Measurements from ENCODE around the gene IPO4. TPM values are rescaled to one million over a fixed set of nuclear protein-coding genes. Genes with fewer than 3 reads are reported as not detected.

Gene IPO4
- total RNA-seq, 3 donors from 2014 or later, result 265 to 293 (median 265) TPM

GRCh38 chr14:24178399-24179178 is 10.0 kb downstream of the IPO4 start:
- H3K4me1 Mint-ChIP-seq (ENCODE audit: low read depth), result peaks cover 2% of the 10 kb centered on the region
- ATAC-seq (no peak), DNase-seq (no peak)
- no peaks in the 10 kb centered on the region for H3K9me3 Mint-ChIP-seq
- peaks cover 32% of the 10 kb centered on the region for H3K36me3 Mint-ChIP-seq (ENCODE audit: insufficient read depth)
- no peak overlapping the region for H3K4me3 Mint-ChIP-seq
- no peaks in the 10 kb centered on the region for H3K27me3 Mint-ChIP-seq (ENCODE audit: low read depth)

GRCh38 chr14:24177891-24178290 is 10.7 kb downstream of the IPO4 start:
- no peak for DNase-seq
- Mint-ChIP-seq H3K27me3 (ENCODE audit: low read depth) (no peaks in the 10 kb centered on the region), H3K36me3 (ENCODE audit: insufficient read depth) (peaks cover 29% of the 10 kb centered on the region), H3K4me3 (no peak overlapping the region), H3K4me1 (ENCODE audit: low read depth) (peaks cover 6% of the 10 kb centered on the region), H3K9me3 (no peaks in the 10 kb centered on the region)
- no peak for ATAC-seq

DNA sequence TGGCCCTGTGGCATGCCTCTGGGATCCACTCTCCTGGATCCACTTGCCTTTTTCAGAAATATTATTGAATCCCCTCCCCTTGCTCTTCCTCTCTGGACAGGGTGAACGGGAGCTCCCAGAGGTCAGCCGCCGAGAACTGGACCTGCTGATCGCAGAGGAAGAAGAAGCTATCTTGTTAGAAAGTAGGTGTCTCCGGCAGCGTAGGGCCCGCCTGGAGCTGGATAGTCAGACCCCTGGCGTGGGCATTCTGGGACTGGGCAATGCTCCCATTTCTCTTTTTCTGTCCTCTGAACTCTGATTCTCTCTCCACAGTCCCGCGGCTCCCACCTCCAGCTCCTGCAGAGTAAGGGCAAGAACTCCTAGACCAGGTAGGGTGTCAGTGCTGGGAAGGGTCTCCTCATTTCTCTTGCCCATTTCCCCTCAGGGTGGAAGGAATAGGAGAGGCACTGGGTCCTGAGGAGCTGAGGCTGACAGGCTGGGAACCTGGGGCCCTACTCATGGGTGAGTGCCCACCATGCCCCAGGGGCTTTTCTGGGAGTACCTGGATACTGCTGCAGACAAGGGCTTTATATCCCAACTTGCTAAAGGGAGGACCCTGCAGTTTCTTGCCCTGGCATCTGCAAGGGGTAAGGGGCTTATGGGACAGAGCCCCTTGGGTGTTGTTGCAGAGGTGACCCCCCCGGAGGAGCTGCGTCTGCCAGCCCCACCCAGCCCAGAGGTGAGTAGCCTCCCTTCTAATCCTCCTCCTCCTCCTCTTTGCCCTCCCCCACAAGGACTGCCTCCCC is 11.4 kb downstream of the IPO4 start:
- peaks cover 8% of the 10 kb centered on the region for H3K4me1 Mint-ChIP-seq (ENCODE audit: low read depth)
- H3K4me3 Mint-ChIP-seq, result no peak overlapping the region
- no peak for DNase-seq
- ATAC-seq, result no peak
- H3K9me3 Mint-ChIP-seq, result no peaks in the 10 kb centered on the region
- H3K36me3 Mint-ChIP-seq (ENCODE audit: insufficient read depth), result peaks cover 24% of the 10 kb centered on the region
- no peaks in the 10 kb centered on the region for H3K27me3 Mint-ChIP-seq (ENCODE audit: low read depth)

- DNase-seq, result no peak
- H3K9me3 Mint-ChIP-seq, result no peaks in the 10 kb centered on the region
- H3K4me1 Mint-ChIP-seq (ENCODE audit: low read depth), result peaks cover 10% of the 10 kb centered on the region
- ATAC-seq, result no peak
- no peaks in the 10 kb centered on the region for H3K27me3 Mint-ChIP-seq (ENCODE audit: low read depth)
- H3K4me3 Mint-ChIP-seq, result no peak overlapping the region
- peaks cover 20% of the 10 kb centered on the region for H3K36me3 Mint-ChIP-seq (ENCODE audit: insufficient read depth)
These were observed 12.0 kb downstream of the IPO4 start for GRCh38 chr14:24176599-24176998.

- DNase-seq (no peak), ATAC-seq (no peak)
- H3K27me3 Mint-ChIP-seq (ENCODE audit: low read depth), result no peaks in the 10 kb centered on the region
- H3K4me1 Mint-ChIP-seq (ENCODE audit: low read depth), result peaks cover 17% of the 10 kb centered on the region
- H3K36me3 Mint-ChIP-seq (ENCODE audit: insufficient read depth), result peaks cover 20% of the 10 kb centered on the region
- H3K4me3 Mint-ChIP-seq, result no peak overlapping the region
- no peaks in the 10 kb centered on the region for H3K9me3 Mint-ChIP-seq
These were observed 15.7 kb downstream of the IPO4 start for GRCh38 chr14:24172871-24173281.

- Mint-ChIP-seq H3K4me3 (peak overlapping the region; percentile 81), H3K9me3 (no peaks in the 10 kb centered on the region), H3K36me3 (ENCODE audit: insufficient read depth) (peaks cover 24% of the 10 kb centered on the region), H3K4me1 (ENCODE audit: low read depth) (peaks cover 19% of the 10 kb centered on the region), H3K27me3 (ENCODE audit: low read depth) (no peaks in the 10 kb centered on the region)
- no peak for ATAC-seq
- no peak for DNase-seq
These were observed 16.3 kb downstream of the IPO4 start for GRCh38 chr14:24172261-24172860.

GRCh38 chr14:24171422-24172260 is 17.0 kb downstream of the IPO4 start, which contains the start of gene REC8:
REC8 (plus strand) TSS chr14:24172080; CDS start chr14:24172553, 473 bp downstream.
- peaks cover 25% of the 10 kb centered on the region for H3K36me3 Mint-ChIP-seq (ENCODE audit: insufficient read depth)
- H3K4me1 Mint-ChIP-seq (ENCODE audit: low read depth), result peaks cover 20% of the 10 kb centered on the region

GRCh38 chr14:24167469-24168114 is 21.0 kb downstream of the IPO4 start:
- Mint-ChIP-seq H3K9me3 (no peaks in the 10 kb centered on the region), H3K36me3 (ENCODE audit: insufficient read depth) (peaks cover 45% of the 10 kb centered on the region), H3K27me3 (ENCODE audit: low read depth) (no peaks in the 10 kb centered on the region), H3K4me1 (ENCODE audit: low read depth) (peaks cover 43% of the 10 kb centered on the region), H3K4me3 (no peak overlapping the region)
- ATAC-seq (no peak), DNase-seq (no peak)

More at GRCh38 chr14:24171422-24172260, 17.0 kb downstream of the IPO4 start, which contains the start of gene REC8:
- Mint-ChIP-seq H3K9me3 (no peaks in the 10 kb centered on the region), H3K27me3 (ENCODE audit: low read depth) (no peaks in the 10 kb centered on the region), H3K4me3 (peak within 1 kb of the TSS; percentile 81)
- ATAC-seq (peak; percentile 76 to 79), DNase-seq (peak; percentile 52)

DNA sequence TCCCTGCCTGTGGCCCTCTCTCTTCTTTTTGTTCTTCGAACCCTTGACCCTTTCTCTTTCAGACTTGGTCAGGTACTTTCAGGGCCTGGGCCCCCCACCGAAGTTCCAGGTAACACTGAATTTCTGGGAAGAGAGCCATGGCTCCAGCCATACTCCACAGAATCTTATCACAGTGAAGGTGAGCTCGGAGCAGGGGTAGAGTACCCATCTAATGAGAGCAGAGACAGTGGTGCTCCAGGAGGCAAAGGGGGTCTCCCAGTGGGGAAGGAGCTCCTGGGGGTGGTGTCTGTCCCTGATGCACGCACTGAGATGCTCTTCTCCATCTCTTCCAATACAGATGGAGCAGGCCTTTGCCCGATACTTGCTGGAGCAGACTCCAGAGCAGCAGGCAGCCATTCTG is 22.8 kb downstream of the IPO4 start:
- Mint-ChIP-seq H3K9me3 (no peaks in the 10 kb centered on the region), H3K4me3 (no peak overlapping the region), H3K36me3 (ENCODE audit: insufficient read depth) (peaks cover 46% of the 10 kb centered on the region), H3K27me3 (ENCODE audit: low read depth) (no peaks in the 10 kb centered on the region), H3K4me1 (ENCODE audit: low read depth) (peaks cover 48% of the 10 kb centered on the region)
- no peak for ATAC-seq
- DNase-seq, result no peak

DNA sequence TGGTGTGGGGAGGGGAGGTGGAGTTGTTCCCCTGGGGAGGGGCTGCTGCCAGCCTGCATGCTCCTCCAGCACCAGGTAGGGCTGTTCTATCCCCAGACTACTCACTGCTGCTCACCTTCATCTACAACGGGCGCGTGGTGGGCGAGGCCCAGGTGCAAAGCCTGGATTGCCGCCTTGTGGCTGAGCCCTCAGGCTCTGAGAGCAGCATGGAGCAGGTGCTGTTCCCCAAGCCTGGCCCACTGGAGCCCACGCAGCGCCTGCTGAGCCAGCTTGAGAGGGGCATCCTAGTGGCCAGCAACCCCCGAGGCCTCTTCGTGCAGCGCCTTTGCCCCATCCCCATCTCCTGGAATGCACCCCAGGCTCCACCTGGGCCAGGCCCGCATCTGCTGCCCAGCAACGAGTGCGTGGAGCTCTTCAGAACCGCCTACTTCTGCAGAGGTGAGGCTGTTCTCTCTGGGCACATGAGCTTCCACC is 24.1 kb downstream of the IPO4 start:
- Mint-ChIP-seq H3K9me3 (no peaks in the 10 kb centered on the region), H3K36me3 (ENCODE audit: insufficient read depth) (peaks cover 50% of the 10 kb centered on the region), H3K4me3 (peak overlapping the region; percentile 51), H3K4me1 (ENCODE audit: low read depth) (peaks cover 55% of the 10 kb centered on the region), H3K27me3 (ENCODE audit: low read depth) (no peaks in the 10 kb centered on the region)
- ATAC-seq, result no peak
- DNase-seq, result no peak

DNA sequence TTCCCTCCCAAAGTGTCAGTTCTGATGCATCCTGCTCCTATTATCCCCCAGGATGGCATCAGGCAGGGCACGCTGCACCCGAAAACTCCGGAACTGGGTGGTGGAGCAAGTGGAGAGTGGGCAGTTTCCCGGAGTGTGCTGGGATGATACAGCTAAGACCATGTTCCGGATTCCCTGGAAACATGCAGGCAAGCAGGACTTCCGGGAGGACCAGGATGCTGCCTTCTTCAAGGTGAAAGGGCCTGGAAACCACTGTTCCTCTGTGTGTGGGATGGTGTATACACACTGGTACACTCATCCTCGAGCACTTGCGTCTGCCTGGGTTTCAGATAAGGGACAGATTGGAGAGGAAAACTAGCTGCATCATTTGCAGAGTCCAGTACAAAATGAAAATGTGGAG is 26.5 kb downstream of the IPO4 start:
- peaks cover 46% of the 10 kb centered on the region for H3K36me3 Mint-ChIP-seq (ENCODE audit: insufficient read depth)
- no peaks in the 10 kb centered on the region for H3K9me3 Mint-ChIP-seq
- H3K27me3 Mint-ChIP-seq (ENCODE audit: low read depth), result no peaks in the 10 kb centered on the region
- DNase-seq, result no peak
- H3K4me3 Mint-ChIP-seq, result peak overlapping the region; percentile 98
- H3K4me1 Mint-ChIP-seq (ENCODE audit: low read depth), result peaks cover 49% of the 10 kb centered on the region
- ATAC-seq, result peak in 1 of 2 donors; percentile 22

GRCh38 chr14:24160850-24161804 is 27.5 kb downstream of the IPO4 start, which contains the start of gene IRF9:
IRF9 (plus strand) TSS chr14:24161265; CDS start chr14:24162145, 880 bp downstream.
- Mint-ChIP-seq H3K36me3 (ENCODE audit: insufficient read depth) (peaks cover 43% of the 10 kb centered on the region), H3K27me3 (ENCODE audit: low read depth) (no peaks in the 10 kb centered on the region), H3K4me1 (ENCODE audit: low read depth) (peaks cover 47% of the 10 kb centered on the region), H3K4me3 (peak within 1 kb of the TSS; percentile 98), H3K9me3 (no peaks in the 10 kb centered on the region)
- ATAC-seq (peak; percentile 90), DNase-seq (peak; percentile 99)

All from activated T-cell treated with anti-CD3 and anti-CD28 coated beads, Interleukin-2, amount 50 U/mL, for 4 hours (primary cell).